Endothelial cell (in vitro differentiated cells): Measurements from ENCODE around the gene ZNF821. TPM values are rescaled to one million over a fixed set of nuclear protein-coding genes. Genes with fewer than 3 reads are reported as not detected.
A peak's percentile ranks its signal among the peaks of the same experiment; 100 is the strongest.
"Not testable (repeated sequence)": the region's sequence is repeated elsewhere in the genome, so short reads cannot be mapped to it uniquely, and the experiment has no call there.

Experiments used
- DNase-seq: peaks from one replicate; pipeline ENCODE4 v3.0.0; 2021; ENCODE audit warnings: low spot score
- H3K27ac Mint-ChIP-seq: one replicate; pipeline ENCODE4 v1.8.0; 2021; ENCODE audit warnings: mixed read lengths, inconsistent platforms; ENCODE audit not compliant: unreplicated experiment
- H3K27me3 Mint-ChIP-seq: one replicate; pipeline ENCODE4 v1.8.0; 2021; ENCODE audit warnings: mild to moderate bottlenecking, moderate library complexity, mixed read lengths, inconsistent platforms; ENCODE audit not compliant: unreplicated experiment
- H3K36me3 Mint-ChIP-seq: one replicate; pipeline ENCODE4 v1.8.0; 2021; ENCODE audit warnings: mild to moderate bottlenecking, low read depth, mixed read lengths, inconsistent platforms; ENCODE audit not compliant: unreplicated experiment
- H3K4me1 Mint-ChIP-seq: one replicate; pipeline ENCODE4 v1.8.0; 2021; ENCODE audit warnings: mild to moderate bottlenecking, mixed read lengths, inconsistent platforms; ENCODE audit not compliant: unreplicated experiment
- H3K4me3 Mint-ChIP-seq: one replicate; pipeline ENCODE4 v1.8.0; 2021; ENCODE audit warnings: mild to moderate bottlenecking, mixed read lengths, inconsistent platforms; ENCODE audit not compliant: unreplicated experiment
- H3K9me3 Mint-ChIP-seq: one replicate; pipeline ENCODE4 v1.8.0; 2021; ENCODE audit warnings: mixed read lengths, inconsistent platforms; ENCODE audit not compliant: unreplicated experiment
- total RNA-seq: library from RNA; stranded (reverse); fragmentation: NEBNext Ultra II Directional; extraction: Animal tissue kit (Norgen Biotek cat#: 25700); gene quantifications from one replicate; pipeline ENCODE4 v1.2.1, GENCODE V29; 2021; ENCODE audit not compliant: unreplicated experiment
- TF ChIP-seq, protein P1 (sequence below): fragments of 200-600 bp; sonication (generic); IDR thresholded peaks from one replicate; pipeline ENCODE4 v1.5.0; 2021; ENCODE audit warnings: antibody characterized with exemption; ENCODE audit not compliant: unreplicated experiment

Gene ZNF821
- total RNA-seq, 1 donor from 2014 or later: 17.7 TPM

DNA sequence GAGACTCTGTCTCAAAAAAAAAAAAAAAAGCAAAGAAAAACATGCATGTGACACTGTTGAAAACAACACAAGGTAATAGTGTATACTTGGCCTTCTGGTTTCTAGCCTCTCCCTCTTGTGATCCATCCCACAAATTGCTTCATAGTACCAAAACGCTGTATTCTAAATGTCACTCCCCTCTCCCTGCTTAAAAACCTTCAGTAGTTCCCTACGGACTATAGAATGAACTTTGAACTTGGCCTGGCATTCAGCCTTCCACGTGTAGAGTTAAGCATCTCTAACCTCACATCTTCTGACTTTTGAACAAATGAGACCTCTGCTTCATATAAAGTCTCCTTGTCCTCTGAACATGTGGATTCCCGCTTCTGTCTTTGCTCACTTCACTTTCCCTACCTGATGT is 5.1 kb downstream of the ZNF821 start:
- DNase-seq: no peak
- no peaks in the 10 kb centered on the region for H3K9me3 Mint-ChIP-seq
- no peak overlapping the region for H3K27ac Mint-ChIP-seq
- peaks cover 4% of the 10 kb centered on the region for H3K27me3 Mint-ChIP-seq
- peaks cover 15% of the 10 kb centered on the region for H3K36me3 Mint-ChIP-seq
- H3K4me1 Mint-ChIP-seq: peaks cover 33% of the 10 kb centered on the region
- TF ChIP-seq, protein P1, sequence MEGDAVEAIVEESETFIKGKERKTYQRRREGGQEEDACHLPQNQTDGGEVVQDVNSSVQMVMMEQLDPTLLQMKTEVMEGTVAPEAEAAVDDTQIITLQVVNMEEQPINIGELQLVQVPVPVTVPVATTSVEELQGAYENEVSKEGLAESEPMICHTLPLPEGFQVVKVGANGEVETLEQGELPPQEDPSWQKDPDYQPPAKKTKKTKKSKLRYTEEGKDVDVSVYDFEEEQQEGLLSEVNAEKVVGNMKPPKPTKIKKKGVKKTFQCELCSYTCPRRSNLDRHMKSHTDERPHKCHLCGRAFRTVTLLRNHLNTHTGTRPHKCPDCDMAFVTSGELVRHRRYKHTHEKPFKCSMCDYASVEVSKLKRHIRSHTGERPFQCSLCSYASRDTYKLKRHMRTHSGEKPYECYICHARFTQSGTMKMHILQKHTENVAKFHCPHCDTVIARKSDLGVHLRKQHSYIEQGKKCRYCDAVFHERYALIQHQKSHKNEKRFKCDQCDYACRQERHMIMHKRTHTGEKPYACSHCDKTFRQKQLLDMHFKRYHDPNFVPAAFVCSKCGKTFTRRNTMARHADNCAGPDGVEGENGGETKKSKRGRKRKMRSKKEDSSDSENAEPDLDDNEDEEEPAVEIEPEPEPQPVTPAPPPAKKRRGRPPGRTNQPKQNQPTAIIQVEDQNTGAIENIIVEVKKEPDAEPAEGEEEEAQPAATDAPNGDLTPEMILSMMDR: no peak
- H3K4me3 Mint-ChIP-seq: peak overlapping the region; percentile 75

DNA sequence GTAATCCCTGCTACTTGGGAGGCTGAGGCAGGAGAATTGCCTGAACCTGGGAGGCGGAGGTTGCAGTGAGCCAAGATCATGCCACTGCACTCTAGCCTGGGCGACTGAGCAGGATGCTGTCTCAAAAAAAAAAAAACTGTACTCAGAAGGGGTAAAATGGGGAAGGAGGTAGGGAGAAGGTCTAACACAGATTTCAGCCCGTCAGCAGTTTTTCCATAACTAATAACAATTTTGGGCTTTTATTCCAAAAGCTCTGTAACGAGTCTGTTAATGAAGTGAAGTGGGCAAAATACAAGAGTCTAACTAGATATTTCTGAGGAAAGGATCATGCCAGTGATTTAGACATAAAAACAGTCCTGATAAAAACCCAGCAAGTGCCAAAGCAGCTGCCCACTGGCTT is 10.8 kb downstream of the ZNF821 start:
- Mint-ChIP-seq H3K4me1 (no peaks in the 10 kb centered on the region), H3K27me3 (no peaks in the 10 kb centered on the region), H3K27ac (no peak overlapping the region), H3K9me3 (no peaks in the 10 kb centered on the region), H3K4me3 (no peak overlapping the region), H3K36me3 (peaks cover 7% of the 10 kb centered on the region)
- DNase-seq: no peak
- TF ChIP-seq, protein P1: no peak

- DNase-seq: no peak
- TF ChIP-seq, protein P1: no peak
- Mint-ChIP-seq H3K4me3 (no peak overlapping the region), H3K27ac (no peak overlapping the region), H3K4me1 (no peaks in the 10 kb centered on the region), H3K36me3 (peaks cover 20% of the 10 kb centered on the region), H3K27me3 (no peaks in the 10 kb centered on the region), H3K9me3 (no peaks in the 10 kb centered on the region)
These were observed 13.2 kb downstream of the ZNF821 start for GRCh38 chr16:71870818-71871217.

GRCh38 chr16:71869089-71869488 is 14.9 kb downstream of the ZNF821 start:
- Mint-ChIP-seq H3K4me3 (no peak overlapping the region), H3K4me1 (no peaks in the 10 kb centered on the region), H3K27me3 (no peaks in the 10 kb centered on the region), H3K9me3 (no peaks in the 10 kb centered on the region), H3K27ac (no peak overlapping the region), H3K36me3 (peaks cover 33% of the 10 kb centered on the region)
- TF ChIP-seq, protein P1: no peak
- DNase-seq: no peak

DNA sequence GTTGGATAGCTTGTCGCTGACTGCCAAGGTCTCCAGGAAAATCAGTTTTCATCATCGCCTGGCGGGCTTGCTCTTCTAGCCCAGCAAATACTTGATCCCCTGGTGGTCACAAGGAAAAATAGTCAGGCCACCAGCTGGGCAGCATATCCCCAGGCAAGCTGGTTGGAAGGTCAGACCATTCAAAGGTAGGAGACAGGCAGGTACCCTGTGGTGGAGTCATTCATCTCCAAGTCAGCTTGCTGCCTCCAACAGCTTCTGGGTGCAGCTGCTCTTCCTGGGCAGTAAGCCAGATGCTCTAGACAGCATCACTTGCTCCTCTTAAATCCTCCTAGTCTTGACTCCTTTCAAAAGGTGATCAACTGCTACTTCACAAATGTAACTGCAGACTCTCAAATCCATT is 16.0 kb downstream of the ZNF821 start:
- H3K9me3 Mint-ChIP-seq: no peaks in the 10 kb centered on the region
- TF ChIP-seq, protein P1: peak; percentile 21
- no peaks in the 10 kb centered on the region for H3K4me1 Mint-ChIP-seq
- DNase-seq: no peak
- H3K4me3 Mint-ChIP-seq: no peak overlapping the region
- H3K36me3 Mint-ChIP-seq: peaks cover 35% of the 10 kb centered on the region
- H3K27me3 Mint-ChIP-seq: no peaks in the 10 kb centered on the region
- no peak overlapping the region for H3K27ac Mint-ChIP-seq

DNA sequence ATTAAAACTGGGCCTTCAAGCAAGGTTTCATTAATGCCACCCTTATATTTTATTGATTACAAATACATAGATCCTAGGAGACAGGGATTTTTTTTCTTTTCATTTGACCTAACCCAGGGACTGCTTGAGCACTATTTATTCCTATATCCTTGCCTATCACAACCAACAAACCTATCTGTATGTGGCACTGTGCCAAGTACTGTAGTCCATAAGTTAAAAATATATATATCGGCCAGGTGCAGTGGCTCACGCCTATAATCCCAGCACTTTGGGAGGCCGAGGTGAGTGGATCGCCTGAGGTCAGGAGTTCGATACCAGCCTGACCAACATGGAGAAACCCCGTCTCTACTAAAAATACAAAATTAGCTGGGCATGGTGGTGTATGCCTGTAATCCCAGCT is 16.8 kb downstream of the ZNF821 start:
- H3K4me3 Mint-ChIP-seq, H3K9me3 Mint-ChIP-seq, H3K4me1 Mint-ChIP-seq, DNase-seq, H3K27me3 Mint-ChIP-seq, H3K27ac Mint-ChIP-seq: not testable (repeated sequence)
- H3K36me3 Mint-ChIP-seq: peaks cover 35% of the 10 kb centered on the region
